ENCODE results near the gene COL2A1.

The COL2A1 gene

GRCh38 chr12:47938093-47938492 lies 66.2 kb downstream of the COL2A1 start:
- Histone ChIP-seq H3K9ac (ENCODE audit: low read depth, low read length) (no peak overlapping the region), H3K27me3 (ENCODE audit: insufficient read depth, low read length) (peaks cover 31% of the 10 kb centered on the region), H3K4me1 (ENCODE audit: insufficient read depth, low read length) (no peaks in the 10 kb centered on the region; the same call in 1 of the 2 replicates), H3K36me3 (ENCODE audit: insufficient read depth, low read depth, low read length) (no peaks in the 10 kb centered on the region), H3K9me3 (ENCODE audit: insufficient read depth, low read depth, low read length) (no peaks in the 10 kb centered on the region), H3K27ac (ENCODE audit: low read length) (no peak overlapping the region), H3K4me3 (ENCODE audit: low read length) (no peak overlapping the region)

GRCh38 chr12:47935184-47935583 lies 69.1 kb downstream of the COL2A1 start:
- H3K9ac ChIP-seq (ENCODE audit: low read depth, low read length): no peak overlapping the region

GRCh38 chr12:47931187-47931586 lies 73.1 kb downstream of the COL2A1 start:
- no peaks in the 10 kb centered on the region for H3K9me3 ChIP-seq (ENCODE audit: insufficient read depth, low read depth, low read length)
- H3K4me1 ChIP-seq (ENCODE audit: insufficient read depth, low read length): no peaks in the 10 kb centered on the region
- H3K9ac ChIP-seq (ENCODE audit: low read depth, low read length): no peak overlapping the region
- H3K4me3 ChIP-seq (ENCODE audit: low read length): no peak overlapping the region
- H3K36me3 ChIP-seq (ENCODE audit: insufficient read depth, low read depth, low read length): no peaks in the 10 kb centered on the region
- H3K27me3 ChIP-seq (ENCODE audit: insufficient read depth, low read length): peaks cover 36% of the 10 kb centered on the region; the same call in 1 of the 2 replicates
- H3K27ac ChIP-seq (ENCODE audit: low read length): no peak overlapping the region

More at GRCh38 chr12:47935184-47935583, 69.1 kb downstream of the COL2A1 start:
- H3K36me3 ChIP-seq (ENCODE audit: insufficient read depth, low read depth, low read length): no peaks in the 10 kb centered on the region
- H3K27me3 ChIP-seq (ENCODE audit: insufficient read depth, low read length): peaks cover 11% of the 10 kb centered on the region; the same call in 1 of the 2 replicates
- H3K27ac ChIP-seq (ENCODE audit: low read length): no peak overlapping the region
- no peaks in the 10 kb centered on the region for H3K9me3 ChIP-seq (ENCODE audit: insufficient read depth, low read depth, low read length)
- no peaks in the 10 kb centered on the region for H3K4me1 ChIP-seq (ENCODE audit: insufficient read depth, low read length)
- H3K4me3 ChIP-seq (ENCODE audit: low read length): no peak overlapping the region

- Histone ChIP-seq H3K27me3 (ENCODE audit: insufficient read depth, low read length) (peaks cover 41% of the 10 kb centered on the region; the same call in 1 of the 2 replicates), H3K9ac (ENCODE audit: low read depth, low read length) (no peak overlapping the region), H3K4me1 (ENCODE audit: insufficient read depth, low read length) (no peaks in the 10 kb centered on the region), H3K36me3 (ENCODE audit: insufficient read depth, low read depth, low read length) (no peaks in the 10 kb centered on the region), H3K27ac (ENCODE audit: low read length) (no peak overlapping the region), H3K4me3 (ENCODE audit: low read length) (no peak overlapping the region), H3K9me3 (ENCODE audit: insufficient read depth, low read depth, low read length) (no peaks in the 10 kb centered on the region)
Measured at GRCh38 chr12:47930634-47931033, 73.6 kb downstream of the COL2A1 start.

GRCh38 chr12:47927346-47927745 lies 76.9 kb downstream of the COL2A1 start:
- H3K4me1 ChIP-seq (ENCODE audit: insufficient read depth, low read length): no peaks in the 10 kb centered on the region
- no peak overlapping the region for H3K4me3 ChIP-seq (ENCODE audit: low read length)
- H3K9ac ChIP-seq (ENCODE audit: low read depth, low read length): no peak overlapping the region
- H3K9me3 ChIP-seq (ENCODE audit: insufficient read depth, low read depth, low read length): no peaks in the 10 kb centered on the region
- H3K27ac ChIP-seq (ENCODE audit: low read length): no peak overlapping the region
- no peaks in the 10 kb centered on the region for H3K36me3 ChIP-seq (ENCODE audit: insufficient read depth, low read depth, low read length)
- peaks cover 72% of the 10 kb centered on the region; the same call in 1 of the 2 replicates for H3K27me3 ChIP-seq (ENCODE audit: insufficient read depth, low read length)
